B cell (primary cell): ENCODE data around the gene INPP5B. TPM values are rescaled to one million over a fixed set of nuclear protein-coding genes. Genes with fewer than 3 reads are reported as not detected.

Experiments used
- ATAC-seq: fragments of 200-7000 bp; cut with Tn5 transposase; one replicate; pipeline ENCODE4 v1.10.0; 2021; ENCODE audit warnings: low read depth, mild to moderate bottlenecking, moderate number of reproducible peaks, moderate library complexity
- CTCF ChIA-PET: fragments of 350-600 bp; sonication (Branson Sonifier 250); formaldehyde crosslinking; loops from one replicate; lab custom pipeline; 2021; ENCODE audit warnings: antibody characterized with exemption, inconsistent platforms; lab: Charles Lee
- POLR2A ChIA-PET: fragments of 350-600 bp; sonication (Branson Sonifier 250); formaldehyde crosslinking; loops from one replicate; lab custom pipeline; 2021; ENCODE audit warnings: antibody characterized with exemption; lab: Charles Lee
- DNase-seq: peaks from one replicate; pipeline ENCODE4 v3.0.0; 2013
- H2AFZ ChIP-seq: 2 replicates; pipeline ENCODE4 v1.6.1; 2012; ENCODE audit warnings: mild to moderate bottlenecking, low read depth, low read length; ENCODE audit not compliant: insufficient read depth, poor library complexity, severe bottlenecking
- H3K27ac ChIP-seq, 2 donors: 1 replicate in 1 of 2; 2 replicates in 1 of 2; pipeline ENCODE4 v1.5.1; 2012 to 2013; ENCODE audit warnings: low read length in 2 of 2, mild to moderate bottlenecking in 2 of 2, moderate library complexity in 1 of 2
- H3K27me3 ChIP-seq, 4 experiments: fragments of 200-600 bp in 1 of 4; sonication (generic) in 1 of 4; replicated peaks in 1 of 4; 1 replicate in 2 of 4; 2 replicates in 2 of 4; pipeline versions ENCODE4 v1.6.1 to v1.7.0; 2013 to 2016; ENCODE audit warnings: low read length in 3 of 4, mild to moderate bottlenecking in 2 of 4, mixed read lengths in 1 of 4, moderate library complexity in 1 of 4; ENCODE audit not compliant: insufficient read depth in 4 of 4, control insufficient read depth in 3 of 4; ENCODE audit errors: control extremely low read depth in 1 of 4
- H3K36me3 ChIP-seq, 2 experiments: replicated peaks in 1 of 2; 1 replicate in 1 of 2; 2 replicates in 1 of 2; pipeline versions ENCODE4 v1.6.1 to v1.7.1; 2013; ENCODE audit warnings: low read length in 1 of 2; ENCODE audit not compliant: insufficient read depth in 2 of 2, control insufficient read depth in 1 of 2; ENCODE audit errors: control extremely low read depth in 1 of 2, extremely low read depth in 1 of 2
- H3K4me1 ChIP-seq, 2 donors: fragments of 200-600 bp in 1 of 2; sonication (generic) in 1 of 2; 1 replicate in 1 of 2; 2 replicates in 1 of 2; pipeline versions ENCODE4 v1.5.1 to v1.6.1; 2013 to 2017; ENCODE audit warnings: low read length in 2 of 2; ENCODE audit not compliant: control insufficient read depth in 2 of 2, insufficient read depth in 2 of 2
- H3K4me2 ChIP-seq: replicated peaks from 2 replicates; pipeline ENCODE3; 2012; ENCODE audit warnings: mild to moderate bottlenecking, low read depth, low read length; ENCODE audit not compliant: poor library complexity, severe bottlenecking
- H3K4me3 ChIP-seq, 5 experiments: fragments of 200-600 bp in 1 of 5; sonication (generic) in 1 of 5; 1 replicate in 3 of 5; 2 replicates in 2 of 5; pipeline versions ENCODE4 v1.5.1 to v1.7.0; 2011 to 2016; ENCODE audit warnings: low read length in 4 of 5, mild to moderate bottlenecking in 4 of 5, low read depth in 2 of 5, control low read depth in 1 of 5, moderate library complexity in 1 of 5; ENCODE audit not compliant: insufficient read depth in 1 of 5; ENCODE audit errors: control extremely low read depth in 1 of 5, extremely low read depth in 1 of 5
- H3K79me2 ChIP-seq: fragments of 200-600 bp; sonication (generic); one replicate; pipeline ENCODE4 v1.6.0; 2016; ENCODE audit warnings: low read length; ENCODE audit not compliant: control insufficient read depth, insufficient read depth
- H3K9ac ChIP-seq: fragments of 200-600 bp; sonication (generic); 2 replicates; pipeline ENCODE4 v1.6.1; 2017; ENCODE audit warnings: mild to moderate bottlenecking, low read length, moderate library complexity
- H3K9me3 ChIP-seq, 3 donors: one replicate each; pipeline versions ENCODE4 v1.6.1 to v1.7.1; 2013; ENCODE audit warnings: low read length in 2 of 3; ENCODE audit not compliant: control insufficient read depth in 2 of 3, insufficient read depth in 1 of 3; ENCODE audit errors: control extremely low read depth in 1 of 3
- H4K20me1 ChIP-seq: 2 replicates; pipeline ENCODE4 v1.6.0; 2012; ENCODE audit warnings: mild to moderate bottlenecking, low read length; ENCODE audit not compliant: insufficient read depth, control insufficient read depth, poor library complexity, severe bottlenecking
- H3K27ac Mint-ChIP-seq: one replicate; pipeline ENCODE4 v1.8.0; 2021; ENCODE audit warnings: mixed read lengths
- H3K27me3 Mint-ChIP-seq: one replicate; pipeline ENCODE4 v1.8.0; 2021; ENCODE audit warnings: mixed read lengths
- H3K4me1 Mint-ChIP-seq: one replicate; pipeline ENCODE4 v1.8.0; 2021; ENCODE audit warnings: mixed read lengths
- H3K4me3 Mint-ChIP-seq: one replicate; pipeline ENCODE4 v1.8.0; 2021; ENCODE audit warnings: mixed read lengths
- H3K9me3 Mint-ChIP-seq: one replicate; pipeline ENCODE4 v1.8.0; 2022; ENCODE audit warnings: mixed read lengths; ENCODE audit not compliant: insufficient read depth
- EZH2 ChIP-seq: IDR thresholded peaks from 2 replicates; pipeline ENCODE4 v1.6.1; 2012; ENCODE audit warnings: borderline replicate concordance, low read depth, mild to moderate bottlenecking, moderate library complexity, low read length; ENCODE audit not compliant: insufficient read depth, poor library complexity, severe bottlenecking
- WGBS: methylation state at CpG from one replicate; pipeline ENCODE4 v1.1.5; 2013; ENCODE audit warnings: missing lambda C conversion rate; ENCODE audit not compliant: insufficient coverage; 5-methylcytosine and 5-hydroxymethylcytosine counted together
- intact Hi-C: fragments of 100-400 bp; cut with micrococcal nuclease; formaldehyde crosslinking; loops from one replicate; pipeline ENCODE4 v1.10.0; 2022
- polyA plus RNA-seq: library from polyadenylated mRNA; depleted of rRNA; stranded (reverse); fragments of >200 nt; gene quantifications from 2 replicates; pipeline ENCODE4 v1.2.3, GENCODE V29; 2012
- total RNA-seq, 2 donors: library from RNA; stranded (reverse); fragments of 120-200 nt in 1 of 2; gene quantifications; 1 replicate in 1 of 2; 2 replicates in 1 of 2; pipeline versions ENCODE4 v1.2.3 to v1.2.4, GENCODE V29; 2013 to 2022
- TF ChIP-seq, protein P1 (sequence below): fragments of 200-600 bp; IDR thresholded peaks from one replicate; pipeline ENCODE4 v1.8.0; 2022; ENCODE audit warnings: antibody characterized with exemption, mild to moderate bottlenecking

Gene INPP5B
- total and polyA plus RNA-seq, 2 donors (not counting 1 experiment from before 2014, with no cell fraction given), result 45.4 to 63.3 TPM

DNA sequence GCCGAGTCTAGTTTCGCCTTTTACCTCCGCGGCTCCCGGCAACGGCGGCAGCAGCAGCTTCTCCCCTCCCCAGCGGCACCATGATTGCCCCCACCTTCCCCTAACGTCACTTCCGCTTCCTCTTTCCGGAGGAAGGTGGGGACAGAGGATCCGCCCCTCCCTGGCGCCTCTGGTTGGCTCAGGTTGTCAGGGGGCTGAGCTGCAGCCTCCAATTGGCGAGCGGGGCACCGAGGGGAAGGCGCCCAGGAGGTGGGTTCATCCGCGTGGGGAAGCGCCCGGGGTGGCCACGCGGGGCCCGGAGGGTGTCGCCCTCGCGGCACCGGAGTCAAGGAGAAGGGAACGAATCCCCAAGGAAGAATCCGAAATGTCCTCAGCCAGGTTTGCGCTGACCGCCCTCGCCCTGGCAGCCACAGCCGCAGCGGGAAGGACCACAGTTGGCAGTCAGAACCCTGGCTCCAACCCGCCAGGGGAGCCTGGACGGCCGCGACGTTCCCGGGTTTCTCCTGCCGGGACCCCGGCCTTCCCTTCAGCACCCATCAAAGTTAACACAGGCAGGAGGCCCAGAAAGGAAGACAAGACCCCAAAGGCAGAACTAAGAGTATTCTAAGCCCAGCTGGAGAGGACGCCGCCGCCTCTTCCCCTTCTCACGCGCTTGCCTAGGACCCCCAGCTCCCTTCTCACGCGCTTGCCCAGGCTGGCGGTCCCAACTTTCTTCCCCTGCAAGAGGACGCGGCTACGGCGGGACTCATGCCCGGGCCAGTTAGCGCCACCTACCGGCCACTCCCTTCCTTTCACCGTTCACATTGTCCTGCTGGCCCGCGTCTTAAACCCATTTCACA lies 87.1 kb downstream of the INPP5B start, which contains the start of gene MTF1:
MTF1 (minus strand) TSS at position 86 of the 839 bp plus-strand sequence. CDS start 1,934 bp downstream, outside the sequence.
- Mint-ChIP-seq H3K4me1 (peaks cover 33% of the 10 kb centered on the region), H3K4me3 (peak within 1 kb of the TSS; percentile 97), H3K27ac (peak within 1 kb of the TSS; percentile 94), H3K27me3 (no peaks in the 10 kb centered on the region), H3K9me3 (no peaks in the 10 kb centered on the region)
- H3K4me2 ChIP-seq, result peak within 1 kb of the TSS; percentile 98
- peak within 1 kb of the TSS; percentile 79 to 95 for H3K27ac ChIP-seq
- ChIA-PET POLR2A (interaction anchor here (0.8 to 1.5 kb wide), 3 partner anchors 51 to 169 kb away, joined by 3 to 8 read pairs (median 4); partner anchors contain the start of genes C1orf122, CDCA8 and YRDC), CTCF (interaction anchor here (0.6 to 2.3 kb wide), 30 partner anchors 9 to 1514 kb away, joined by 3 to 23 read pairs (median 4); partner anchors contain the start of genes C1orf122, CDCA8, NDUFS5 and SF3A3)
- peak within 1 kb of the TSS; percentile 93 for H2AFZ ChIP-seq
- no peaks in the 10 kb centered on the region for H3K9me3 ChIP-seq
- peak; percentile 98 for ATAC-seq
- H4K20me1 ChIP-seq, result no peaks in the 10 kb centered on the region
- under 1% methylated on average over 61 of the region's 61 CpGs for WGBS
- TF ChIP-seq EZH2, result no peak
- TF ChIP-seq, protein P1, sequence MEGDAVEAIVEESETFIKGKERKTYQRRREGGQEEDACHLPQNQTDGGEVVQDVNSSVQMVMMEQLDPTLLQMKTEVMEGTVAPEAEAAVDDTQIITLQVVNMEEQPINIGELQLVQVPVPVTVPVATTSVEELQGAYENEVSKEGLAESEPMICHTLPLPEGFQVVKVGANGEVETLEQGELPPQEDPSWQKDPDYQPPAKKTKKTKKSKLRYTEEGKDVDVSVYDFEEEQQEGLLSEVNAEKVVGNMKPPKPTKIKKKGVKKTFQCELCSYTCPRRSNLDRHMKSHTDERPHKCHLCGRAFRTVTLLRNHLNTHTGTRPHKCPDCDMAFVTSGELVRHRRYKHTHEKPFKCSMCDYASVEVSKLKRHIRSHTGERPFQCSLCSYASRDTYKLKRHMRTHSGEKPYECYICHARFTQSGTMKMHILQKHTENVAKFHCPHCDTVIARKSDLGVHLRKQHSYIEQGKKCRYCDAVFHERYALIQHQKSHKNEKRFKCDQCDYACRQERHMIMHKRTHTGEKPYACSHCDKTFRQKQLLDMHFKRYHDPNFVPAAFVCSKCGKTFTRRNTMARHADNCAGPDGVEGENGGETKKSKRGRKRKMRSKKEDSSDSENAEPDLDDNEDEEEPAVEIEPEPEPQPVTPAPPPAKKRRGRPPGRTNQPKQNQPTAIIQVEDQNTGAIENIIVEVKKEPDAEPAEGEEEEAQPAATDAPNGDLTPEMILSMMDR, result peak; percentile 94
- peaks cover 47% of the 10 kb centered on the region for H3K79me2 ChIP-seq
- intact Hi-C loops, result loop anchor here (1.0 kb wide), 7 partner anchors 39 to 264 kb away; partner anchors contain the start of genes CDCA8, GNL2, SF3A3 and UTP11
- H3K36me3 ChIP-seq, result peaks cover 0 to 26% of the 10 kb centered on the region in 2 experiments
- H3K9ac ChIP-seq, result peak within 1 kb of the TSS; percentile 96
- H3K4me3 ChIP-seq, result peak within 1 kb of the TSS; percentile 72 to 100 (median 95)
- peaks cover 16 to 18% of the 10 kb centered on the region in 2 donors for H3K4me1 ChIP-seq
- DNase-seq, result peak; percentile 98
- H3K27me3 ChIP-seq, result no peaks in the 10 kb centered on the region
